ENCODE data around the gene GMDS.

GMDS gene

GRCh38 chr6:1739220-1739619 lies 506.2 kb downstream of the GMDS start:
- DNase-seq (ENCODE audit: low read depth in 2 of 2) = no peak

- no peak for DNase-seq (ENCODE audit: low read depth in 2 of 2)
Observed at GRCh38 chr6:1738558-1739081, 506.8 kb downstream of the GMDS start.

- DNase-seq (ENCODE audit: low read depth in 2 of 2) = no peak
Observed at GRCh38 chr6:1737463-1738311, 507.7 kb downstream of the GMDS start.

GRCh38 chr6:1736346-1737105 lies 508.9 kb downstream of the GMDS start:
- DNase-seq (ENCODE audit: low read depth in 2 of 2) = no peak

- DNase-seq (ENCODE audit: low read depth in 2 of 2) = no peak
Observed at GRCh38 chr6:1735239-1735803, 510.1 kb downstream of the GMDS start.

GRCh38 chr6:1730882-1731281 lies 514.5 kb downstream of the GMDS start:
- no peak for DNase-seq (ENCODE audit: low read depth in 2 of 2)

GRCh38 chr6:1729750-1730140 lies 515.7 kb downstream of the GMDS start:
- no peak for DNase-seq (ENCODE audit: low read depth in 2 of 2)

- DNase-seq (ENCODE audit: low read depth in 2 of 2) = no peak
Observed at GRCh38 chr6:1729133-1729749, 516.2 kb downstream of the GMDS start.

- DNase-seq (ENCODE audit: low read depth in 2 of 2) = no peak
Observed at GRCh38 chr6:1726341-1726768, 519.0 kb downstream of the GMDS start.

- DNase-seq (ENCODE audit: low read depth in 2 of 2) = no peak
Observed at GRCh38 chr6:1724616-1725015, 520.8 kb downstream of the GMDS start.

GRCh38 chr6:1724124-1724523 lies 521.3 kb downstream of the GMDS start:
- DNase-seq (ENCODE audit: low read depth in 2 of 2) = no peak

GRCh38 chr6:1722801-1723200 lies 522.6 kb downstream of the GMDS start:
- no peak for DNase-seq (ENCODE audit: low read depth in 2 of 2)

- no peak for DNase-seq (ENCODE audit: low read depth in 2 of 2)
Observed at GRCh38 chr6:1720620-1721322, 524.6 kb downstream of the GMDS start.

GRCh38 chr6:1719922-1720321 lies 525.5 kb downstream of the GMDS start:
- no peak for DNase-seq (ENCODE audit: low read depth in 2 of 2)

- DNase-seq (ENCODE audit: low read depth in 2 of 2) = no peak
Observed at GRCh38 chr6:1716868-1717267, 528.5 kb downstream of the GMDS start.

- no peak for DNase-seq (ENCODE audit: low read depth in 2 of 2)
Observed at GRCh38 chr6:1716396-1716795, 529.0 kb downstream of the GMDS start.

GRCh38 chr6:1715336-1715735 lies 530.1 kb downstream of the GMDS start:
- DNase-seq (ENCODE audit: low read depth in 2 of 2) = no peak

GRCh38 chr6:1714654-1715053 lies 530.8 kb downstream of the GMDS start:
- no peak for DNase-seq (ENCODE audit: low read depth in 2 of 2)

GRCh38 chr6:1713016-1713600 lies 532.3 kb downstream of the GMDS start:
- no peak for DNase-seq (ENCODE audit: low read depth in 2 of 2)

GRCh38 chr6:1712451-1712850 lies 533.0 kb downstream of the GMDS start:
- DNase-seq (ENCODE audit: low read depth in 2 of 2) = no peak

GRCh38 chr6:1711136-1711535 lies 534.3 kb downstream of the GMDS start:
- no peak for DNase-seq (ENCODE audit: low read depth in 2 of 2)
